Stimulated activated CD4-positive, alpha-beta T cell treated with anti-CD3 and anti-CD28 coated beads, Interleukin-15, amount 100 ng/mL, for 48 hours (primary cell): ENCODE results near the gene TBC1D12.
"Not testable (repeated sequence)": the region's sequence is repeated elsewhere in the genome, so short reads cannot be mapped to it uniquely, and the experiment has no call there.

Experiments
- DNase-seq, 2 donors: peaks; one replicate each; pipeline ENCODE4 v3.0.0-alpha.2; 2020; ENCODE audit warnings: low read depth in 2 of 2

The TBC1D12 gene

DNA sequence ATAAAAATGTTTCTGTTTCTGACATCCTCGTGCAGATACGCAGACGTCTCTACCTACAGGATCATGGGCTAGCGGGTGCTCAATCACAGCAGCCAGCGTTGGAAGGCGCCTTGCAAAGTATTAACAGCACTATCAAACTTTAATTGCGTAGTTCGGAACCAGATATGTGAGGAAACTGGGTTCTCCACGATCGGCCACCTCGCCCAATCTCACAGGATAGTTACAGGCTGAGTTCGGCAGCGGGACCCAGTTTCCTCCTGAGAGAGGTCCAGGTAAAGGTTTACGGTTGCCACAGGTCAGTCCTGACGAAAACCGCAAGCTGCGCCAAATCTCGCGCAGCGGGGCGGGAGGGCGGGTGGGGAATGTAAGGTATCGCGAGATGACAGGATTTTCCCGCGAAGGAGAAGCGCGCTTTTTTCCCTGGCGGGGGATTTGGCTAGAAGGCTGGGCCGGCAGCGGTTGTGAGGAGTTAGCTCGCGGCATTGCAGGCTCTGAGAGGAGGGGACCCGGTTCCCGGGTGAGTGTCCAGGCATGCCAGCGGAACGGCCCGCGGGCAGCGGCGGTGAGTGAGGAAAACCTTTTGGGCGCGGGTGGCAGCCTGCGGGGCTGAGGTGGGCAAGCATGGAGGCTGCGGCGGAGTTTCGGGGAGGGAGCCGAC lies 143.2 kb downstream of the TBC1D12 start, which contains the start of gene HELLS:
Gene HELLS (plus strand): TSS at position 398 of the 658 bp plus-strand sequence. CDS start 134 bp downstream, at position 532.
- DNase-seq = peak; percentile 71 to 76

DNA sequence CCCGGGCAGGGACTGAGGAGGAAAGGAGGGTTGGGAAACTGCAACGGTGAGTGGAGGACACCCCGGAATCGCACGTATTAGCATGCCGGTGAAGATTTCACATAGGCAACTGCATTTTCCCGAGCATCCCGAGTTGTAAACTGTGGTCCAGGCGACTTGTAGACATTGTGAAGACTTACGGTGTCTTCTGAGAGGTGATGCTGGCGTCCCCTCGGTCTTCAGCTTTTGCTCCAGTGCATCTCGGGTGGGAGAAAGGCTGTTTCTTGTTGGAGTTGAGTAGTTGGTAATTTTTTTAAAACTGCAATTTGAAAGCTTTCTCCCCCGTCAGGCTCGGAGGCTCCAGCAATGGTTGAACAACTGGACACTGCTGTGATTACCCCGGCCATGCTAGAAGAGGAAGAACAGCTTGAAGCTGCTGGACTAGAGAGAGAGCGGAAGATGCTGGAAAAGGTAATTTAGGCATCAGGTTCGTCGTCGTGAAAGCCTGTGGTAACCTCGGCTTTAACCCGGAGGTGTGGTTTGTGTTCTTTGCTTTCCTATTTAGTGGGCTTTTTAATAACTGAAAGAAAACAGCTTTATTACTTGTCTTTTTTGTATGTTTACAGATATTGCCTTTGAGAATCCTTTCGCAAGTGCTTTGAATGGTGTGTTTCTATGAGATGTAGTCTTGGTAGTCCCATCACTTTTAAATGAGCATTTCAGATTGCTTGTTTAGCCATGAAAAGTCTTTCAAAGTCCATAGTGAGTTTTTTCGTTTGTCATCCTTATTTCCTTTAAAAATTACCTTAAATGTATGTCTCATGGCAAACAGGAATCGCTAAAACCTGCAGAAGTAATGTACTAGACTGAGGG lies 143.9 kb downstream of the TBC1D12 start:
- no peak for DNase-seq

DNA sequence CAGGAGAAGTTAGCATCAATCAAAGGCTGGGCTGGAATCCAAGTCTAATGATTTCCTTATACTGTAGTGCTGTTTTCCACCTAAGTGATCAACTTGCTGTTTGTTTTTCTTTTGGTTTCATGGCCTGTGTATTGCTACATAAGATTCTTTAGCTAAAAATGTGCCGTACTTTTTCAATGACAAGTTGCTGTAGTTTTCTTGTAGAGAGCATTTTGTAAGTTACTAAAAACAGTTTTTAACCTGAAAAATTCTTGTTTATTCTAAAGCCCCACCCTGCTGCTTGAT lies 144.5 kb downstream of the TBC1D12 start:
- no peak for DNase-seq

DNA sequence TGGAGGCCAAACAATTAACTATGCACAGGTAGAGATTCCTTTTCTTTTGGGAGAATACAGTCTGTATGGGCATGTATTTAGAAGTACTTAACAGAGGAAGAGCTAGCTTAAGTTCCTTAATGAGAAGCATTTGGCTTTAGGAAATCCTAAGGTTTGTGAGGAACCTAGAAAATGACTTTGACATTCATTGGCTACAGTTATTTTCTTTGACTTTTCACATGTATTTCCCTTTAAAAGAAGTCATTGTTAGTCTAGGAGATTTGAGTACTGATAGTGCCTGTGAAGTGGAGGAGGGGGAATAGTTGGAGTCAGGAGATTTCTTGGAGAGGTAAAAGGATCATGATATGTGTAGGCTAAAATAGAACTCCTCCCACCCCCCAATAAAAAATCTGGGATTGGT lies 146.9 kb downstream of the TBC1D12 start:
- DNase-seq = no peak

DNA sequence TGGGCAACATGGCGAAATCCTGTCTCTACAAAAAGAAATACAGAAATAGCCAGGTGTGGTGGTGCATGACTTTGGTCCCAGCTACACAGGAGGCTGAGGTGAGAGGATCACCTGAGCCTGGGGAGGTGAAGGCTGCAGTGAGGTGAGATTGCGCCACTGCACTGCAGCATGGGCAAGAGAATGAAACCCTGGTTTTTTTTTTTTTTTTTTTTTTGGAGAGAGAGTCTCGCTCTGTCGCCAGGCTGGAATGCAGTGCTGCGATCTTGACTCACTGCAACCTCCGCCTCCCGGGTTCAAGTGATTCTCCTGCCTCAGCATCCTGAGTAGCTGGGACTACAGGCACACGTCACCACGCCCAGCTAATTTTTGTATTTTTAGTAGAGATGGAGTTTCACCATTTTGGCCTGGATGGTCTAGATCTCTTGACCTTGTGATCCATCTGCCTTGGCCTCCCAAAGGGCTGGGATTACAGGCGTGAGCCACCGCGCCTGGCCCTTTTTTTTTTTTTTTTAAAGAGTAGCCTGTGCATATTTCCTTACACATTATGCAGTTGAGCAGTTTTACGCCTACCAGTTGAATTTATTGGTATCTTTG lies 165.5 kb downstream of the TBC1D12 start:
- not testable (repeated sequence) for DNase-seq

DNA sequence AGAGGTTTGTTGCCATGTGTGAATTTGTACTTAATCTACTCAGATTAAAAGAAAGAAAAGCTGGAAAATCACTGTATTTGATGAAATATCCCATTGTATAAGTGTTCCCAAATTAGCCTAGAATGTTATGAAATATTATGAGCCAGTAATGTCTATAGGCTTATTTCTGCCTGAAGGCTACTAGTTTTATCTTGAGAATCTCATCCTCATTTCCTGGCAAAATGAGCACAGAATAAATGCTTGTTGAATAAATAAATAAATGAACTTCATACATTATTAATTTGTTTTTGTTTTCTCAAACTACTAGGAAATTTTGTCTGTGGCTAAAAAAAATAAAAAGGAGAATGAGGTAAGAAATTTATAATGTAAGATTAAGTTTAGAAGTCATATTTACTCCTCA lies 168.7 kb downstream of the TBC1D12 start:
- DNase-seq = no peak

GRCh38 chr10:94571528-94571927 lies 169.2 kb downstream of the TBC1D12 start:
- no peak for DNase-seq

GRCh38 chr10:94578790-94579189 lies 176.4 kb downstream of the TBC1D12 start:
- no peak for DNase-seq

DNA sequence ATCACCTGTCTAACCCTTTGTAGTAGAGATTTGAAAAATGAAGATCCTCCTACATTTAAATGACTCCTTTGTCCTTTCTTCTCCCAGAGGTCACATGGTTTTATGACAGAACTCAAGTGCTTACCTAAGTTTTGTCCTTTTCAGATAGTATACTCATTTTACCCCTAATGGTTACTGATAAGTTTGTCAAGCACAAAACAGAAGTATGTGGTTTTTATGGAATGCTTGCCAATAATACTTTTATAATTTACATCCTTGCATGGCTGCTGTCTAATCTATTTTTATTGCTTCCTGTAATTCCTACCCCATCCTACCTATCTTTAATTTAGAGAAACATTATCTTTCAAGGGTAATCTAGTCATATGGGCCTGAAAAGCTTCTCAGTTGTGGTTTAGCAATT lies 180.8 kb downstream of the TBC1D12 start:
- no peak for DNase-seq
